CD4-positive, alpha-beta memory T cell (primary cell): ENCODE measurements around the gene SPSB1. TPM values are rescaled to one million over a fixed set of nuclear protein-coding genes. Genes with fewer than 3 reads are reported as not detected.

Source experiments
- CTCF ChIA-PET: fragments of 350-600 bp; sonication (Branson Sonifier 250); formaldehyde crosslinking; loops from one replicate; lab custom pipeline; 2021; ENCODE audit warnings: inconsistent platforms; ENCODE audit not compliant: partially characterized antibody; lab: Charles Lee
- POLR2A ChIA-PET: fragments of 350-600 bp; sonication (Branson Sonifier 250); formaldehyde crosslinking; loops from one replicate; lab custom pipeline; 2021; ENCODE audit not compliant: partially characterized antibody; lab: Charles Lee
- DNase-seq, 5 donors: peaks; one replicate each; pipeline versions ENCODE4 v3.0.0 to v3.0.0-alpha.2; 2020 to 2022; ENCODE audit warnings: mixed read lengths in 1 of 5
- H3K27ac ChIP-seq: one replicate; pipeline ENCODE4 v1.7.0; 2013; ENCODE audit warnings: low read depth, low read length
- H3K27me3 ChIP-seq: 2 replicates; pipeline ENCODE4 v1.7.0; 2013; ENCODE audit warnings: mild to moderate bottlenecking, low read length, moderate library complexity; ENCODE audit not compliant: insufficient read depth
- H3K36me3 ChIP-seq: 2 replicates; pipeline ENCODE4 v1.7.0; 2013; ENCODE audit warnings: mild to moderate bottlenecking, low read length, moderate library complexity; ENCODE audit not compliant: insufficient read depth
- H3K4me1 ChIP-seq: 2 replicates; pipeline ENCODE4 v1.7.0; 2013; ENCODE audit warnings: mild to moderate bottlenecking, low read length, moderate library complexity; ENCODE audit not compliant: insufficient read depth
- H3K4me3 ChIP-seq, 2 donors: one replicate each; pipeline ENCODE4 v1.7.0; 2013; ENCODE audit warnings: low read length in 2 of 2, mild to moderate bottlenecking in 1 of 2
- H3K9me3 ChIP-seq, 2 donors: one replicate each; pipeline ENCODE4 v1.7.0; 2013; ENCODE audit warnings: low read length in 2 of 2, control low read depth in 1 of 2; ENCODE audit not compliant: control insufficient read depth in 1 of 2
- H3K27ac Mint-ChIP-seq, 7 donors: one replicate each; pipeline ENCODE4 v1.8.0; 2020 to 2021; ENCODE audit warnings: mixed read lengths in 7 of 7, mild to moderate bottlenecking in 6 of 7, inconsistent platforms in 3 of 7, moderate library complexity in 3 of 7
- H3K27me3 Mint-ChIP-seq, 2 donors: one replicate each; pipeline ENCODE4 v1.8.0; 2020 to 2021; ENCODE audit warnings: mixed read lengths in 2 of 2
- H3K36me3 Mint-ChIP-seq, 2 donors: one replicate each; pipeline ENCODE4 v1.8.0; 2020 to 2021; ENCODE audit warnings: mixed read lengths in 2 of 2, inconsistent platforms in 1 of 2, mild to moderate bottlenecking in 1 of 2
- H3K4me1 Mint-ChIP-seq, 4 donors: one replicate each; pipeline ENCODE4 v1.8.0; 2020 to 2021; ENCODE audit warnings: mixed read lengths in 4 of 4, mild to moderate bottlenecking in 1 of 4
- H3K4me3 Mint-ChIP-seq, 8 donors: one replicate each; pipeline ENCODE4 v1.8.0; 2020 to 2021; ENCODE audit warnings: mixed read lengths in 8 of 8, mild to moderate bottlenecking in 7 of 8, moderate library complexity in 6 of 8, inconsistent platforms in 3 of 8
- H3K9me3 Mint-ChIP-seq, 8 donors: one replicate each; pipeline ENCODE4 v1.8.0; 2020 to 2021; ENCODE audit warnings: mixed read lengths in 8 of 8, mild to moderate bottlenecking in 5 of 8, inconsistent platforms in 3 of 8, moderate library complexity in 1 of 8
- intact Hi-C: fragments of 100-400 bp; cut with micrococcal nuclease; formaldehyde crosslinking; loops from one replicate; pipeline ENCODE4 v1.15.1; 2023
- polyA plus RNA-seq, 2 donors: library from polyadenylated mRNA; unstranded; fragments of 300-500 nt; fragmentation: Illumina TruSeq; gene quantifications; one replicate each; pipeline ENCODE4 v1.2.3, GENCODE V29; 2021
- total RNA-seq, 2 experiments: library from RNA; stranded (reverse); gene quantifications; one replicate each; pipeline ENCODE4 v1.2.3, GENCODE V29; 2021

SPSB1 gene
- total and polyA plus RNA-seq, 4 experiments from 2014 or later, result 2.8 to 4.5 (median 3.7) TPM

DNA sequence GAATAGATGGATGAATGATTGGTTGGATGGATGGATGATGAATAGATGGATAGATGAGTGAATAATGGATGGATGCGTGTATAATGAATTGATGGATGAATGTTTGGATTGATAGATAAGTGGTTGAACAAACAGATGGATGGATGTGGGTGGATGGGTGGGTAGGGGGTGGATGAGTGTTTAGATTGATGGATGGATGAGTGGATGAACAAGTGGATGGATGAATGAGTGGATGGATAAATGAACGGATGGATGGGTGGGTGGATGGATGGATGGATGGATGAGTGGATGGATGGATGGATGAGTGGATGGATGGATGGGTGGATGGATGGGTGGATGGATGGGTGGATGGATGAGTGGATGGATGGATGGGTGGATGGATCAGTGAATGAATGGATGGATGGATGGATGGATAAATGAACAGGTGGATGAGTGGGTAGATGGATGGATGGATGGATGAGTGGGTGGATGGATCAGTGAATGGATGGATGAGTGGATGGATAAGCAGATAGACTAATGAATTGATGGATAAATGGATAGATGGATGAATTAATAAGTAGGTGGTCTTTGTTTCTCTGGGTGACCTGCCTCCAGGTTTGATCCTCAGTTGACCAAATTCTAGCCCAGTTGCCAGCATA lies 64.3 kb downstream of the SPSB1 start:
- no peak overlapping the region for H3K27ac ChIP-seq
- Mint-ChIP-seq H3K4me3 (peak overlapping the region in 1 of 8 donors; percentile 22), H3K36me3 (peaks cover 8 to 17% of the 10 kb centered on the region in 2 donors), H3K4me1 (peaks cover 0 to 6% (median 2%) of the 10 kb centered on the region in 4 donors), H3K9me3 (peaks cover 0 to 3% (median 0%) of the 10 kb centered on the region in 8 donors), H3K27me3 (no peaks in the 10 kb centered on the region), H3K27ac (peak overlapping the region in 2 of 7 donors; percentile 1 to 62)
- no peaks in the 10 kb centered on the region for H3K4me1 ChIP-seq
- no peaks in the 10 kb centered on the region for H3K36me3 ChIP-seq
- H3K9me3 ChIP-seq, result no peaks in the 10 kb centered on the region
- no peak for DNase-seq
- CTCF ChIA-PET, result no interaction called here
- no peak overlapping the region for H3K4me3 ChIP-seq
- POLR2A ChIA-PET, result no interaction called here
- no peaks in the 10 kb centered on the region for H3K27me3 ChIP-seq
- intact Hi-C loops, result no loop called here

GRCh38 chr1:9357958-9358357 lies 65.3 kb downstream of the SPSB1 start:
- CTCF ChIA-PET, result no interaction called here
- intact Hi-C loops, result no loop called here
- POLR2A ChIA-PET, result no interaction called here

DNA sequence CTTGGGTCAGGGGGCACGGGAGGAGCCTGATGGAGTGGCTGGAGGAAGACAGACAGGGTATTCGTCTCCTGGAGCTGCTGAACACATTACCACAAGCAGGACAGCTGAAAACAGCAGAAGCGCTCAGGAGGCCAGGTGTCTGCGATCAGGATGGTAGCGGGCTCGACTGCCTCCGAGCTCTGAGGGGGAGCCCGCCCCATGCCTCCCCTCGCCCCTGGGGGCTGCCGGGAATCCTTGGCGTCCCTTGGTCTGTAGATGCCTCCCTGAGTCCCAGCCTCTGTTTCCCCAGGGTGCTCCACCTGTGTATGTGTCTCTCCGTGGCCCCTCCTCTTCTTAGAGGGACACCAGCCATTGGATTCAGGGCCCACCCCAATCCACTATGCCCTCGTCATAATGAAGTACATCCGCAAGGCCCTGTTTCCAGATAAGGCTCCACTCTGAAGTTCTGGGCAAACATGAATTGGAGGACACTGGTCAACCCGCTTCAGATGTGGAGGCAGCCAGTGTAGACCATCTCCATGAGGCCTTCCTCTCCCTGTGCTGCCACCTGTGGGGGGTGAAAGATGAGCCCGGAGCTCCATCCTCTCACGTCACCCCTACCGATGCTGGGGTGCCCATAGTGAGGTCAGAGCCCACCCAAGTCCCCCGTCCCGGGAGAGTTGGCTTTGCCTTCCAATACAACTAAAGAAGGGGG lies 67.8 kb downstream of the SPSB1 start:
- Mint-ChIP-seq H3K36me3 (peaks cover 7 to 16% of the 10 kb centered on the region in 2 donors), H3K27me3 (no peaks in the 10 kb centered on the region), H3K4me1 (peaks cover 0 to 6% (median 2%) of the 10 kb centered on the region in 4 donors), H3K9me3 (peaks cover 0 to 3% (median 0%) of the 10 kb centered on the region in 8 donors), H3K4me3 (no peak overlapping the region), H3K27ac (peak overlapping the region in 1 of 7 donors; percentile 57)
- Histone ChIP-seq H3K27ac (no peak overlapping the region), H3K4me1 (no peaks in the 10 kb centered on the region), H3K27me3 (no peaks in the 10 kb centered on the region), H3K36me3 (no peaks in the 10 kb centered on the region), H3K9me3 (no peaks in the 10 kb centered on the region), H3K4me3 (no peak overlapping the region)
- intact Hi-C loops, result no loop called here
- ChIA-PET POLR2A (no interaction called here), CTCF (no interaction called here)
- DNase-seq, result no peak

More at GRCh38 chr1:9357958-9358357, 65.3 kb downstream of the SPSB1 start:
- peaks cover 0 to 6% (median 2%) of the 10 kb centered on the region in 4 donors for H3K4me1 Mint-ChIP-seq
- H3K36me3 Mint-ChIP-seq, result peaks cover 8 to 17% of the 10 kb centered on the region in 2 donors
- Histone ChIP-seq H3K36me3 (no peaks in the 10 kb centered on the region), H3K9me3 (no peaks in the 10 kb centered on the region), H3K4me1 (no peaks in the 10 kb centered on the region), H3K27me3 (no peaks in the 10 kb centered on the region), H3K4me3 (no peak overlapping the region), H3K27ac (no peak overlapping the region)
- no peaks in the 10 kb centered on the region for H3K27me3 Mint-ChIP-seq
- H3K9me3 Mint-ChIP-seq, result peaks cover 0 to 3% (median 0%) of the 10 kb centered on the region in 8 donors
- H3K4me3 Mint-ChIP-seq, result no peak overlapping the region
- no peak for DNase-seq
- no peak overlapping the region for H3K27ac Mint-ChIP-seq

GRCh38 chr1:9361630-9362260 lies 69.1 kb downstream of the SPSB1 start:
- Histone ChIP-seq H3K9me3 (no peaks in the 10 kb centered on the region), H3K27me3 (no peaks in the 10 kb centered on the region), H3K4me3 (no peak overlapping the region), H3K36me3 (no peaks in the 10 kb centered on the region), H3K4me1 (no peaks in the 10 kb centered on the region), H3K27ac (no peak overlapping the region)
- Mint-ChIP-seq H3K27me3 (no peaks in the 10 kb centered on the region), H3K4me1 (peaks cover 0 to 5% (median 1%) of the 10 kb centered on the region in 4 donors), H3K9me3 (peaks cover 0 to 1% (median 0%) of the 10 kb centered on the region in 8 donors), H3K4me3 (no peak overlapping the region), H3K36me3 (peaks cover 2 to 8% of the 10 kb centered on the region in 2 donors), H3K27ac (no peak overlapping the region)
- DNase-seq, result no peak
- CTCF ChIA-PET, result no interaction called here
- POLR2A ChIA-PET, result no interaction called here
- intact Hi-C loops, result no loop called here

GRCh38 chr1:9362488-9362887 lies 69.8 kb downstream of the SPSB1 start:
- CTCF ChIA-PET, result no interaction called here
- Mint-ChIP-seq H3K9me3 (no peaks in the 10 kb centered on the region), H3K27ac (no peak overlapping the region)

DNA sequence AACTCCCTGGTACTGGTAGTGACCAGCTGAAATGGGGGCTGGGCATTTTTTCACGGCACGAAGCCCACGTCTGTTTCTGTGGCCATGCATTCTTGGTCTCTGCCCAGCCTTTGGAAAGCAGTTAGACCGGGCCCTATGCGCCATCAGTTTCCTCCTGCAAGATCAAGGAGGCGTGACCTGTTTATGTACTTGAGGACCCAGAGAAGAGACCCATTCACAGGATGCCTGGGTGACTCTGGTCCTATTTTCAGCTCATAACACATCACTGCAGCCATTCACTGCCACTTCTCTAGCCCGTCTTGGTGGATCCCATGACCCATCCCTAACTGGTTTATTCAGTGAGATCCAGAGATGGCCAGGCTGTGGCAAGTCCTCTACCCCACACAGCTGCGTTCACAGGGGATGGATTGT lies 70.4 kb downstream of the SPSB1 start:
- Histone ChIP-seq H3K27ac (no peak overlapping the region), H3K36me3 (no peaks in the 10 kb centered on the region), H3K4me1 (peaks cover 9% of the 10 kb centered on the region), H3K4me3 (no peak overlapping the region), H3K9me3 (no peaks in the 10 kb centered on the region), H3K27me3 (no peaks in the 10 kb centered on the region)
- DNase-seq, result no peak
- ChIA-PET POLR2A (no interaction called here), CTCF (interaction anchor here (0.6 kb wide), 1 partner anchor 43 kb away, joined by 3 read pairs; no protein-coding TSS in a partner anchor)
- intact Hi-C loops, result no loop called here
- H3K9me3 Mint-ChIP-seq, result no peaks in the 10 kb centered on the region
- no peaks in the 10 kb centered on the region for H3K27me3 Mint-ChIP-seq
- H3K27ac Mint-ChIP-seq, result no peak overlapping the region
- peaks cover 0 to 7% (median 2%) of the 10 kb centered on the region in 4 donors for H3K4me1 Mint-ChIP-seq
- H3K4me3 Mint-ChIP-seq, result no peak overlapping the region
- H3K36me3 Mint-ChIP-seq, result no peaks in the 10 kb centered on the region

More at GRCh38 chr1:9362488-9362887, 69.8 kb downstream of the SPSB1 start:
- intact Hi-C loops, result no loop called here
- peaks cover 0 to 1% (median 0%) of the 10 kb centered on the region in 4 donors for H3K4me1 Mint-ChIP-seq
- no peak for DNase-seq
- H3K9me3 ChIP-seq, result no peaks in the 10 kb centered on the region
- H3K4me3 ChIP-seq, result no peak overlapping the region
- H3K27ac ChIP-seq, result no peak overlapping the region
- POLR2A ChIA-PET, result no interaction called here
- H3K27me3 Mint-ChIP-seq, result no peaks in the 10 kb centered on the region
- peaks cover 0 to under 1% of the 10 kb centered on the region in 2 donors for H3K36me3 Mint-ChIP-seq
- no peaks in the 10 kb centered on the region for H3K36me3 ChIP-seq
- peaks cover 4% of the 10 kb centered on the region for H3K4me1 ChIP-seq
- H3K4me3 Mint-ChIP-seq, result no peak overlapping the region
- H3K27me3 ChIP-seq, result no peaks in the 10 kb centered on the region

DNA sequence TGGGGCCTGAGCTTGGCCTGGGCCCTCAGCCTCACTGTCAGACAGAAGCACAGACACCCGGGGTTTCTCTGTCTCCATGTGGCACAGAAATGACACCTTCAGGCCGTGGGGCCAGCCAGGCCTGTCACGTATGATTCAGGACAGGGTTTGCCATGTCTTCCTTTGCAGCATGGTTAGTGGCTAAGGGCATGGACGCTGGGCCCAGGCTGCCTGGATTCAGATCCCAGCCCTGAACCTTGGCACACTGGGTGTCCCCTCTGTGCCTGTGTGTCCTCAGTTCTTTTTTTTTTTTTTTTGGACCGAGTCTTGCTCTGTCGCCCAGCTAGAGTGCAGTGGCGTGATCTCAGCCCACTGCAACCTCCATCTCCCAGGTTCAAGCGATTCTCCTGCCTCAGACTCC lies 73.6 kb downstream of the SPSB1 start:
- no peaks in the 10 kb centered on the region for H3K27me3 ChIP-seq
- Mint-ChIP-seq H3K36me3 (no peaks in the 10 kb centered on the region), H3K27me3 (no peaks in the 10 kb centered on the region), H3K4me1 (peaks cover 4 to 13% (median 6%) of the 10 kb centered on the region in 4 donors), H3K27ac (no peak overlapping the region), H3K4me3 (no peak overlapping the region), H3K9me3 (no peaks in the 10 kb centered on the region)
- H3K27ac ChIP-seq, result no peak overlapping the region
- ChIA-PET CTCF (interaction anchor here (0.9 to 1.2 kb wide), 2 partner anchors 89 to 128 kb away, joined by 3 read pairs; no protein-coding TSS in a partner anchor), POLR2A (no interaction called here)
- H3K9me3 ChIP-seq, result no peaks in the 10 kb centered on the region
- peaks cover 15% of the 10 kb centered on the region for H3K4me1 ChIP-seq
- no peak overlapping the region for H3K4me3 ChIP-seq
- no peak for DNase-seq
- no peaks in the 10 kb centered on the region for H3K36me3 ChIP-seq
- intact Hi-C loops, result no loop called here
